Activated CD4-positive, alpha-beta T cell treated with anti-CD3 and anti-CD28 coated beads, Interleukin-2, amount 10 ng/mL, durations not matched to agents 24 days and 14 days (primary cell): Measurements from ENCODE around the gene RNASEH2A. TPM values are rescaled to one million over a fixed set of nuclear protein-coding genes. Genes with fewer than 3 reads are reported as not detected.

ENCODE experiments used
- DNase-seq: peaks from one replicate; pipeline ENCODE4 v3.0.0; 2022
- H3K27ac Mint-ChIP-seq: one replicate; pipeline ENCODE4 v1.8.0; 2022; ENCODE audit warnings: mild to moderate bottlenecking, mixed read lengths
- H3K27me3 Mint-ChIP-seq: one replicate; pipeline ENCODE4 v1.8.0; 2022; ENCODE audit warnings: mixed read lengths
- H3K36me3 Mint-ChIP-seq: one replicate; pipeline ENCODE4 v1.8.0; 2022; ENCODE audit warnings: low read depth, mild to moderate bottlenecking, mixed read lengths
- H3K4me1 Mint-ChIP-seq: one replicate; pipeline ENCODE4 v1.8.0; 2021; ENCODE audit warnings: mixed read lengths
- H3K4me3 Mint-ChIP-seq: one replicate; pipeline ENCODE4 v1.8.0; 2022; ENCODE audit warnings: mild to moderate bottlenecking, moderate library complexity, mixed read lengths
- H3K9me3 Mint-ChIP-seq: one replicate; pipeline ENCODE4 v1.8.0; 2021; ENCODE audit warnings: mixed read lengths
- intact Hi-C: fragments of 100-400 bp; cut with micrococcal nuclease; formaldehyde crosslinking; loops from one replicate; pipeline ENCODE4 v1.15.1; 2023
- total RNA-seq: library from RNA; stranded (reverse); gene quantifications from 2 replicates; pipeline ENCODE4 v1.2.3, GENCODE V29; 2022

Gene RNASEH2A
- total RNA-seq, 1 donor from 2014 or later: 35.8 TPM

DNA sequence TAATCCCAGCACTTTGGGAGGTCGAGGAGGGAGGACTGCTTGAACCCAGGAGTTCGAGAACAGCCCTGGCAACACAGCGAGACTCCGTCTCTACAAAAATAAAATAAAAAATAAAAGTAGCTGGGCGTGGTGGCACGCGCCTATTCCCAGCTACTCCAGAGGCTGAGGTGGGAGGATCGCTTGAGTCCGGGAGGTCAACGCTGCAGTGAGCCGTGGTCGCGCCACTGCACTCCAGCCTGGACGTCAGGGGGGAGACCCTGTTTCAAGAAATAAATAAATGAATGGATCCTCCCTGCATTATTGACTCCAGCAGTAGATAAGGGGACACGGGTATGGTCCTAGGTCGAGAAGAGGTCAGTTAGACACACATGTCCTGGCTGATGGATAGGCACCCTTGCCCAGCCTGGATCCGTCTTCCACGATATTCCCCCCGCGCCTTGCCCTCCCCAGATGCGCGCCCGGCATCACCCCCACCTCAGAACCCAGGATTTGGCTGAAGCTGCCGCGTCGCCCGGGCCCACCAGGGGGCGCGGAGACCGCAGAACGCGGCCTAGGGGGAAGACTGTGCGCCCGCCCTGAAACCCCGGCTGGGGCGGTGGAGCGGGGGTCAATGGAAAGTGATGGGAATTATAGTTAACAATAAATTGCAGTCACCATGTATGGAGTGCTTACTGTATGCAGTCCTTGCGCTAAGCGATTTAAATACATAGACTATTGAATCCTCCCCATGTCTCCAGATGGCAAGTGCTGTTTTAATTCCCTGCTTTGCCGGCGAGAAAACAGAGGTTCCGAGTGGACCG, 29.0 kb upstream of the RNASEH2A start:
- H3K27me3 Mint-ChIP-seq: no peaks in the 10 kb centered on the region
- H3K36me3 Mint-ChIP-seq: no peaks in the 10 kb centered on the region
- peak overlapping the region; percentile 96 for H3K4me3 Mint-ChIP-seq
- H3K9me3 Mint-ChIP-seq: no peaks in the 10 kb centered on the region
- peak; percentile 96 for DNase-seq
- intact Hi-C loops: loop anchor here (1.0 to 5.0 kb wide), 3 partner anchors 14 to 60 kb away; partner anchors contain the start of genes JUNB and MAST1
- peak overlapping the region; percentile 92 for H3K27ac Mint-ChIP-seq
- H3K4me1 Mint-ChIP-seq: peaks cover 37% of the 10 kb centered on the region

- intact Hi-C loops: loop anchor here (1.0 to 5.0 kb wide), 2 partner anchors 13 to 59 kb away; partner anchors contain the start of genes JUNB and MAST1
- H3K27me3 Mint-ChIP-seq: no peaks in the 10 kb centered on the region
Measured at GRCh38 chr19:12778017-12778904, 28.1 kb upstream of the RNASEH2A start.

GRCh38 chr19:12778905-12779161, 27.6 kb upstream of the RNASEH2A start:
- H3K36me3 Mint-ChIP-seq: no peaks in the 10 kb centered on the region
- no peaks in the 10 kb centered on the region for H3K27me3 Mint-ChIP-seq
- H3K4me3 Mint-ChIP-seq: peak overlapping the region; percentile 96
- DNase-seq: no peak
- H3K9me3 Mint-ChIP-seq: no peaks in the 10 kb centered on the region
- H3K4me1 Mint-ChIP-seq: peaks cover 35% of the 10 kb centered on the region
- H3K27ac Mint-ChIP-seq: peak overlapping the region; percentile 92
- intact Hi-C loops: loop anchor here (1.0 to 5.0 kb wide), 2 partner anchors 12 to 58 kb away; partner anchors contain the start of genes JUNB and MAST1

More at GRCh38 chr19:12778017-12778904, 28.1 kb upstream of the RNASEH2A start:
- Mint-ChIP-seq H3K4me1 (peaks cover 37% of the 10 kb centered on the region), H3K9me3 (no peaks in the 10 kb centered on the region), H3K36me3 (no peaks in the 10 kb centered on the region), H3K4me3 (peak overlapping the region; percentile 96), H3K27ac (peak overlapping the region; percentile 92)
- DNase-seq: peak; percentile 85

DNA sequence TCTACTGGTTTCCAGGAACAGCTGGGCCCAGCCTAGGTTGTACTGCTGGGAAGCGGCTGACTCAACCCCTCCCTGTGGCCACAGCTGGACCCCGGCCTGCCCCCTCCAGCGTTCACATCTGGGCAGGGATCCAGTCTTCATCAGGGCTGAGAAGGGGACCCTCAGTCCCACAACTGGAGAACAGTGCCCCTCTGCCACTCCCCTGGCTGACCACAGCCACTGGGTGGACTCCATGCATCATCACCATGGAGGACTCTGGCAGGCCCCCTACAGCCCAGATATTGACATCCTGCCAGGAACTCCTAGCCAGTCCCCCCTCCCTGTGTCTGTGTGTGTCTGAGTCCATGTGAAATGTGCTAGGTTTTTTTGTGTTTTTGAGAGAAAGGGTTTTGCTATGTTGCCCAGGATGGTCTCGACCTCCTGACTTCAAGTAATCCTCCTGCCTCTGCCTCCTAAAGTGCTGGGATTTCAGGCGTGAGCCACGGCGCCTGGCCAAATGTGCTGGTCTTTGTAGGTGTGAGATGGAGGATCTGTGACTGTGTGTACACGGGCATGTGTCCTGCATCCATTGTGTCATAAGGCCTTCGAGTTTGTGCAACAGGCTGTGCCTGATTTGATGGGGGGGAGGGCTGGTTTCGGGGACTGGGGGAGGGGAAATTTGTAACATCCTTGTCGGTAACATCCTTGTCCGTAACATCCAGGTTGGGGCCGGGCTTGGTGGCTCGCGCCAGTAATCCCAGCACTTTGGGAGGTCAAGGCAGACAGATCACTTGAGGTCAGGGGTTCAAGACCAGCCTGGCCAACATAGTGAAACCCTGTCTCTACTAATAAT, 27.0 kb upstream of the RNASEH2A start:
- H3K4me3 Mint-ChIP-seq: peak overlapping the region; percentile 96
- H3K27ac Mint-ChIP-seq: peak overlapping the region; percentile 92
- intact Hi-C loops: loop anchor here (5.0 kb wide), 1 partner anchor 58 kb away; the partner anchor contains the start of gene MAST1
- DNase-seq: peak; percentile 68
- H3K9me3 Mint-ChIP-seq: no peaks in the 10 kb centered on the region
- H3K4me1 Mint-ChIP-seq: peaks cover 33% of the 10 kb centered on the region
- no peaks in the 10 kb centered on the region for H3K36me3 Mint-ChIP-seq
- H3K27me3 Mint-ChIP-seq: no peaks in the 10 kb centered on the region

GRCh38 chr19:12782174-12782423, 24.3 kb upstream of the RNASEH2A start:
- intact Hi-C loops: loop anchor here (1.0 kb wide), 1 partner anchor 9 kb away; the partner anchor contains the start of gene JUNB
- Mint-ChIP-seq H3K36me3 (no peaks in the 10 kb centered on the region), H3K27ac (no peak overlapping the region)

GRCh38 chr19:12782424-12783290, 23.7 kb upstream of the RNASEH2A start:
- Mint-ChIP-seq H3K9me3 (no peaks in the 10 kb centered on the region), H3K36me3 (no peaks in the 10 kb centered on the region), H3K27me3 (no peaks in the 10 kb centered on the region), H3K4me1 (peaks cover 25% of the 10 kb centered on the region), H3K27ac (no peak overlapping the region), H3K4me3 (peak overlapping the region; percentile 87)
- intact Hi-C loops: loop anchor here (1.0 kb wide), 1 partner anchor 9 kb away; the partner anchor contains the start of gene JUNB
- DNase-seq: peak; percentile 97

More at GRCh38 chr19:12782174-12782423, 24.3 kb upstream of the RNASEH2A start:
- peak overlapping the region; percentile 87 for H3K4me3 Mint-ChIP-seq
- peaks cover 29% of the 10 kb centered on the region for H3K4me1 Mint-ChIP-seq
- no peaks in the 10 kb centered on the region for H3K27me3 Mint-ChIP-seq
- H3K9me3 Mint-ChIP-seq: no peaks in the 10 kb centered on the region
- no peak for DNase-seq

GRCh38 chr19:12783291-12783848, 23.0 kb upstream of the RNASEH2A start:
- H3K9me3 Mint-ChIP-seq: no peaks in the 10 kb centered on the region
- H3K36me3 Mint-ChIP-seq: no peaks in the 10 kb centered on the region
- peak; percentile 85 for DNase-seq
- H3K27me3 Mint-ChIP-seq: no peaks in the 10 kb centered on the region
- no peak overlapping the region for H3K27ac Mint-ChIP-seq
- intact Hi-C loops: no loop called here
- peak overlapping the region; percentile 78 for H3K4me3 Mint-ChIP-seq
- peaks cover 25% of the 10 kb centered on the region for H3K4me1 Mint-ChIP-seq

DNA sequence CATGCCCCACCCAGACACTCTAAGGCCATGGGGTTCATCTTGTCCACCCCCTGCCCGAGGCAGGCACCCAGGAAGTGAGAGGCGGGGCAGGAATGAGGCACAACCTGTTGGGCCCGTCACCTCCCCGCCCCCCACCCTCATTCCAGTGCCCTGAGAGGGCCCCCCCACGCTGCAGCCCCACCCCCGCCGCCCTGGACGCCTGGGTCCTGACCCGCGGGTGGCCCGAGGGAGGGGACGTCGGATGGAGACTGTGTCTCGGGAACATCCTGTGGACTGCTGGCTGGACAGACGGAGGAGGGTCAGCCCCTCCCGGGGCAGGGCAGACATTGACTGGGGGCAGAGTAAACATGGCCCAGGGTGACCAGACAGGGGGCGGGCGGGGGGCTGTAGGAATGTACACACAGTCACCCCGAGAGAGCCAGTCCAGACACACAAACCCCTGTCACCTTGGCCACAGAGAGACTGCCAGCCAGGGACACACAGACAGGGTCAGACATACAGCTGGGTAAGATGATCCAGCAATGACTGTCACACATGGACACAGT, 22.5 kb upstream of the RNASEH2A start:
- Mint-ChIP-seq H3K4me1 (peaks cover 24% of the 10 kb centered on the region), H3K27ac (no peak overlapping the region), H3K36me3 (no peaks in the 10 kb centered on the region), H3K27me3 (no peaks in the 10 kb centered on the region), H3K9me3 (no peaks in the 10 kb centered on the region), H3K4me3 (peak overlapping the region; percentile 78)
- intact Hi-C loops: no loop called here
- DNase-seq: peak; percentile 71

DNA sequence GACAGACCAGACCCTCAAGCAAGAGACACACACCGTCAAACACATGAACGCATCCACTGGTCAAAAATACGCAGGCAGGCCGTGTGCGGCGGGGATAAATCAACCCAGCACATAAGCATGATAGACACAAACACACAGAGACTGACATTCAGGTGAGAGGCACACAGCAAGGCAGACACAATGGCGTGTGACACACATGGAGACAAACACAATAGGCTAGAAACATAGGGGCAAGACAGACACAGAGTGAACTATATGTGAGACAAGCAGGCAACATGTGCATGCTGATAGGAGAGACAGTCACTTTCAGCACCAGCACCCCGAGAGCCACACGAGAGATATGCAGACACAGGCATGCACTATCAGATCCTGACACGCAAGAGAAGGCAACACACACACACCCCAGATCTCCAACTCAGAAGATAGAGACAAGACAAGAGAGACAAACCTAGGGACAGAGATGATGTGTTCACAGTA, 22.0 kb upstream of the RNASEH2A start:
- intact Hi-C loops: no loop called here
- H3K36me3 Mint-ChIP-seq: no peaks in the 10 kb centered on the region
- no peaks in the 10 kb centered on the region for H3K9me3 Mint-ChIP-seq
- DNase-seq: peak; percentile 75
- H3K4me3 Mint-ChIP-seq: no peak overlapping the region
- H3K4me1 Mint-ChIP-seq: peaks cover 24% of the 10 kb centered on the region
- H3K27ac Mint-ChIP-seq: no peak overlapping the region
- H3K27me3 Mint-ChIP-seq: no peaks in the 10 kb centered on the region

DNA sequence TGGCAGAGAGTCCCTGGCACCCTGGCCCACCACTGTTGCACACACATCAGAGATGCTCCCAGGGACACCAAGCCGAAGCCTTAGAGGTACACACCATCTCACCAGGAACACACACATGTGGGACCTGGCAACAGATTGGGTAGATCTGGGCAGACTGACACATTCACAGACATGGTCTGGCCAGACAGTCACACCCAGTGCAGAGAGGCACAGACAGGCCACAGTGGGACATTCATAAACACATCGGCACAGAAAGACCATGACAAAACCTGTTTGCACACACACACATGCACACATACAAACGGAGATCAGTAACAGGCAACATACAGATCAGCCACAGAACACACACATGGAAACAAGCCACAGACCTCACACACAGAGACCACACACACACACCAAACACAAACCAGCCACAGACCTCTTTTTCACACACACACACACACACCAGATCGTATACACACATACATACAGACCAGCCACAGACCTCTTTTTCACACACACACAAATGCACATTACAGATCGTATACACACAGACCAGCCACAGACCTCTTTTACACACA, 21.4 kb upstream of the RNASEH2A start:
- Mint-ChIP-seq H3K4me3 (no peak overlapping the region), H3K9me3 (no peaks in the 10 kb centered on the region), H3K27me3 (no peaks in the 10 kb centered on the region), H3K36me3 (no peaks in the 10 kb centered on the region), H3K4me1 (peaks cover 21% of the 10 kb centered on the region), H3K27ac (no peak overlapping the region)
- DNase-seq: peak; percentile 81
- intact Hi-C loops: no loop called here

- Mint-ChIP-seq H3K27me3 (no peaks in the 10 kb centered on the region), H3K27ac (no peak overlapping the region), H3K36me3 (no peaks in the 10 kb centered on the region), H3K4me3 (no peak overlapping the region), H3K4me1 (peaks cover 25% of the 10 kb centered on the region), H3K9me3 (no peaks in the 10 kb centered on the region)
- peak; percentile 71 for DNase-seq
- intact Hi-C loops: no loop called here
Measured at GRCh38 chr19:12785431-12786031, 20.9 kb upstream of the RNASEH2A start.
